ENCODE data around the gene DSG3. TPM values are rescaled to one million over a fixed set of nuclear protein-coding genes. Genes with fewer than 3 reads are reported as not detected.

Gene DSG3, protein sequence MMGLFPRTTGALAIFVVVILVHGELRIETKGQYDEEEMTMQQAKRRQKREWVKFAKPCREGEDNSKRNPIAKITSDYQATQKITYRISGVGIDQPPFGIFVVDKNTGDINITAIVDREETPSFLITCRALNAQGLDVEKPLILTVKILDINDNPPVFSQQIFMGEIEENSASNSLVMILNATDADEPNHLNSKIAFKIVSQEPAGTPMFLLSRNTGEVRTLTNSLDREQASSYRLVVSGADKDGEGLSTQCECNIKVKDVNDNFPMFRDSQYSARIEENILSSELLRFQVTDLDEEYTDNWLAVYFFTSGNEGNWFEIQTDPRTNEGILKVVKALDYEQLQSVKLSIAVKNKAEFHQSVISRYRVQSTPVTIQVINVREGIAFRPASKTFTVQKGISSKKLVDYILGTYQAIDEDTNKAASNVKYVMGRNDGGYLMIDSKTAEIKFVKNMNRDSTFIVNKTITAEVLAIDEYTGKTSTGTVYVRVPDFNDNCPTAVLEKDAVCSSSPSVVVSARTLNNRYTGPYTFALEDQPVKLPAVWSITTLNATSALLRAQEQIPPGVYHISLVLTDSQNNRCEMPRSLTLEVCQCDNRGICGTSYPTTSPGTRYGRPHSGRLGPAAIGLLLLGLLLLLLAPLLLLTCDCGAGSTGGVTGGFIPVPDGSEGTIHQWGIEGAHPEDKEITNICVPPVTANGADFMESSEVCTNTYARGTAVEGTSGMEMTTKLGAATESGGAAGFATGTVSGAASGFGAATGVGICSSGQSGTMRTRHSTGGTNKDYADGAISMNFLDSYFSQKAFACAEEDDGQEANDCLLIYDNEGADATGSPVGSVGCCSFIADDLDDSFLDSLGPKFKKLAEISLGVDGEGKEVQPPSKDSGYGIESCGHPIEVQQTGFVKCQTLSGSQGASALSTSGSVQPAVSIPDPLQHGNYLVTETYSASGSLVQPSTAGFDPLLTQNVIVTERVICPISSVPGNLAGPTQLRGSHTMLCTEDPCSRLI
- 1.1 and 4.5 TPM in 2 replicates for total RNA-seq (ENCODE audit: low replicate concordance)
- long read RNA-seq, full-length matches to known transcripts, result 8 of 13 reads
- long read RNA-seq, partial matches to known transcripts, result 2 of 13 reads
- long read RNA-seq, other reads (novel, unspliced or antisense), result 3 of 13 reads

DNA sequence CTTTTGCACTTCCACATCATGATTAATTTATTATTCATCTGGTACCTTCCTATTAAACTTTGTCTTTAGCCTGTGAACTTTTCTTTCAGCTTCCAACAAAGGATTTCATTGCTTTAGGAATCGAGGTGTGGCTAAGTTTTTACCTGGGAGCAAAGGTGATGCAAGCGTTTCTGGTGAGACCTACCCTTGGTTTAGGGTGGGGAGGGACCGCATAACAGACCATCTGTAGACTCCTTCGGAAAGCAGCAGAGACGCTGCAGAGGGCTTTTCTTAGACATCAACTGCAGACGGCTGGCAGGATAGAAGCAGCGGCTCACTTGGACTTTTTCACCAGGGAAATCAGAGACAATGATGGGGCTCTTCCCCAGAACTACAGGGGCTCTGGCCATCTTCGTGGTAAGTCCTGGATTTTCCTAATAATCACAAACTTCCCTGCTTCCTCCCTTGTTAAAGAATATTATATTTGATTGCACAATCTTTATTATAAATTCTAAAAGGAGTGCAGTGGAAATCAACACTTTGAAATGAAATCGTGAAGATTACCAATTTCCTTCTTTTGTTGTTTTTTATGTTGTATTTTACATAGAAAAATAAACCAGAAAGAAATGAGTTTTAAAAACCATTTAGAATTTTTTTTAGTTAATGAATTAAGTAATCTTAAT lies at the start of gene DSG3:
Gene DSG3, plus strand, starts transcription at position 212 of the 662 bp plus-strand sequence. Its CDS starts 137 bp downstream, at position 349.
- no peak within 1 kb of the TSS for H3K4me3 Mint-ChIP-seq
- no peak within 1 kb of the TSS for H3K27ac Mint-ChIP-seq
- H3K9me3 Mint-ChIP-seq, result no peaks in the 10 kb centered on the region
- H3K4me1 Mint-ChIP-seq (ENCODE audit: unreplicated experiment), result no peaks in the 10 kb centered on the region
- TF ChIP-seq, protein P1, sequence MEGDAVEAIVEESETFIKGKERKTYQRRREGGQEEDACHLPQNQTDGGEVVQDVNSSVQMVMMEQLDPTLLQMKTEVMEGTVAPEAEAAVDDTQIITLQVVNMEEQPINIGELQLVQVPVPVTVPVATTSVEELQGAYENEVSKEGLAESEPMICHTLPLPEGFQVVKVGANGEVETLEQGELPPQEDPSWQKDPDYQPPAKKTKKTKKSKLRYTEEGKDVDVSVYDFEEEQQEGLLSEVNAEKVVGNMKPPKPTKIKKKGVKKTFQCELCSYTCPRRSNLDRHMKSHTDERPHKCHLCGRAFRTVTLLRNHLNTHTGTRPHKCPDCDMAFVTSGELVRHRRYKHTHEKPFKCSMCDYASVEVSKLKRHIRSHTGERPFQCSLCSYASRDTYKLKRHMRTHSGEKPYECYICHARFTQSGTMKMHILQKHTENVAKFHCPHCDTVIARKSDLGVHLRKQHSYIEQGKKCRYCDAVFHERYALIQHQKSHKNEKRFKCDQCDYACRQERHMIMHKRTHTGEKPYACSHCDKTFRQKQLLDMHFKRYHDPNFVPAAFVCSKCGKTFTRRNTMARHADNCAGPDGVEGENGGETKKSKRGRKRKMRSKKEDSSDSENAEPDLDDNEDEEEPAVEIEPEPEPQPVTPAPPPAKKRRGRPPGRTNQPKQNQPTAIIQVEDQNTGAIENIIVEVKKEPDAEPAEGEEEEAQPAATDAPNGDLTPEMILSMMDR (conservative IDR thresholded peaks at IDR 0.05), result no peak
- no peak for DNase-seq (ENCODE audit: extremely low spot score, unreplicated experiment)
- no peaks in the 10 kb centered on the region for H3K36me3 Mint-ChIP-seq
- H3K27me3 Mint-ChIP-seq, result no peaks in the 10 kb centered on the region

DNA sequence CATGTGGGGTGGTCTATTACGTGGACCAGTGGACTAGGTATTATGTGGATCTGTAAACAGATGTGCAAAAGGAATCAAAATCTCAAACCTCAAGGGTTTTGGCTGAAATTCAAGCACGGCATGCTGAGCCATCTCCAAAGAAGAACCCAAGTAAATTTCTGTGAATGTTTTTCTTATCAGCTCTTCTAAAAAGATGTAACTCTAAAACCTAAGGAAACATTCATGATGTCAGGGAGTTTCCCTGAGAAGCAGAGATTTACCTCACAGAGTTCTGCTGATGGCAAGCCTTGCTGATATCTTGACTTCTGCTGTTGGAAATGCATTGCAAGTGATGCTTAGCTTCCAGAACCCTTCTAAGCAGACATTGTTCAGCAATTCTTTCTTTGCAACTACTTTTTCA lies 49.4 kb upstream of the DSG3 start:
- Mint-ChIP-seq H3K27me3 (no peaks in the 10 kb centered on the region), H3K27ac (no peak overlapping the region), H3K4me3 (no peak overlapping the region), H3K4me1 (ENCODE audit: unreplicated experiment) (peaks cover 26% of the 10 kb centered on the region), H3K36me3 (no peaks in the 10 kb centered on the region), H3K9me3 (no peaks in the 10 kb centered on the region)
- TF ChIP-seq, protein P1 (conservative IDR thresholded peaks at IDR 0.05), result no peak
- no peak for DNase-seq (ENCODE audit: extremely low spot score, unreplicated experiment)

DNA sequence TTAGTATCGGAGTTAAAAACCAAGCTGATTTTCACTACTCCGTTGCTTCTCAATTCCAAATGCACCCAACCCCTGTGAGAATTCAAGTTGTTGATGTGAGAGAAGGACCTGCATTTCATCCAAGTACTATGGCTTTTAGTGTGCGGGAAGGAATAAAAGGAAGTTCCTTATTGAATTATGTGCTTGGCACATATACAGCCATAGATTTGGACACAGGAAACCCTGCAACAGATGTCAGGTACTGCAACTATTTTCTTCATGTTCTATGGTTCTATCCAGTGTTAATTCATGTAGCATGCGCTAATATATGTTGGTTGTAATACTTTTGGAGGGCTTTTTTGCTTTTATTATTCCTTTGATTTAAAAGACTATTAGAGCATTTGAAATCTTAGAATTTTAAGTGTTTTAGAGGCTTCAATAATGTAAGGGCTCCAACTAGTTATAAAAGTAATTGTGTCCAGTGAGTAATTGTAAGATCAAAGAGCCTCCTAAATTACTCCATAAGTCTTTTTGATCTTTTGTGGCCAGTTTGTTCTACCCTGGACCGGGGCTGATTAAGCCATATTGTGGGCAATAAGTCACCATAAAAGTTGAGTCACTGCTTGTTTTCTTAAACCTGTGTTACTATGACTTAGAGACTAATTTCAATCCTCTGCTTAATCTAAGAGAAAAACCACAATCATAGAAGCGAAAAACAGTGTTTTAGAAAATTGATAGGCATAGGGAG lies 48.1 kb upstream of the DSG3 start:
- no peaks in the 10 kb centered on the region for H3K27me3 Mint-ChIP-seq
- H3K4me1 Mint-ChIP-seq (ENCODE audit: unreplicated experiment), result peaks cover 23% of the 10 kb centered on the region
- H3K36me3 Mint-ChIP-seq, result no peaks in the 10 kb centered on the region
- H3K4me3 Mint-ChIP-seq, result no peak overlapping the region
- TF ChIP-seq, protein P1 (conservative IDR thresholded peaks at IDR 0.05), result no peak
- DNase-seq (ENCODE audit: extremely low spot score, unreplicated experiment), result no peak
- H3K9me3 Mint-ChIP-seq, result no peaks in the 10 kb centered on the region
- peak overlapping the region; percentile 62 for H3K27ac Mint-ChIP-seq

DNA sequence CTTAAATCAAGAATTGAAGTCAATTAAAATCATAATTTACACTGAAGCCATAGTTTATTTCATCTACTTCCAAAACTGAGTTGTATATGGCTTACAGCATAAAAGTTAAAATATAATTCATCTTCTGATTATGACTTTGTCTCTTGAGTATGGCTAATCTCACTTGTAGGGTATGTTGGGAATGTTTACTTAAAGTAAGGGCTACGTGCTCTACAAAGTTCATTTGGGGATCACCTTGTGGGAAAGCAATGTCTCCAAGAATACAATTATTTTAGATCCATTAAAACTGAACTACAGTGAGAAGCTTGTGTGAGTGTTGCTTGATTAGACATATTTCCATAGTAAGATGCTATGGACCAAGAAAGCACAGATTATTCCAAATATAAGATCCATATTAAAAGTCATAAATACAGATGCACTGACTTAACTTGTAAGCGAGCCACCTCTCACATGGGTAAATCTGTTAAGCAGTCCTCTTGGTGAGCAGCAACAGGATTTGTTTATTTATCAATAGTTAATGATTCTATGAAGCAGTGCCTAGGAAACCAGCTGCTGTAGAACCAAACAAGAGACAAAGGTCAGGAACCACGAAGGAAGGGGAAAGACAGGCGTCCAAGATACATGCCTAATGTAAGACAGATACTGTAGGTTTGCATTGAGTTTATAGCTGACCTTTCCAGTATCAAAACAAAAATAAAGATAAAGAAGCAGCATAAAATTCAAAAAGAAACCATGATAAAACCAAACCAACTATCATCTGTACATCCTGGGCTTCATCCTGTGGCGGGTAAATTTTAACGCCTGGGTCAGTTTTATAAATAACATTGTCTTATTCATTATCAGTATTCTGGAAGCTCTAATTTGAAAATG lies 46.1 kb upstream of the DSG3 start:
- Mint-ChIP-seq H3K9me3 (no peaks in the 10 kb centered on the region), H3K27me3 (no peaks in the 10 kb centered on the region), H3K4me1 (ENCODE audit: unreplicated experiment) (peaks cover 23% of the 10 kb centered on the region), H3K27ac (peak overlapping the region; percentile 63), H3K36me3 (no peaks in the 10 kb centered on the region), H3K4me3 (peak overlapping the region; percentile 21)
- TF ChIP-seq, protein P1 (conservative IDR thresholded peaks at IDR 0.05), result no peak
- no peak for DNase-seq (ENCODE audit: extremely low spot score, unreplicated experiment)
